Body of pancreas (tissue), 4 donors: ENCODE data around the gene PSMC3. TPM values are rescaled to one million over a fixed set of nuclear protein-coding genes. Genes with fewer than 3 reads are reported as not detected.

Experiments
- ATAC-seq: fragments of 150-250 bp; one replicate; pipeline ENCODE4 v1.9.1; 2016
- DNase-seq, 4 donors: peaks; one replicate each; pipeline ENCODE4 v3.0.0-alpha.2; 2019
- H3K27ac ChIP-seq, 4 donors: fragments of 200-600 bp; sonication (generic); 1 replicate in 3 of 4; 2 replicates in 1 of 4; pipeline versions ENCODE4 v1.5.1 to v1.6.1; 2016 to 2019; ENCODE audit warnings: mild to moderate bottlenecking in 1 of 4, mixed read lengths in 1 of 4, moderate library complexity in 1 of 4
- H3K27me3 ChIP-seq, 2 donors: fragments of 200-600 bp; sonication (generic); one replicate each; pipeline ENCODE4 v1.6.0; 2016; ENCODE audit warnings: mild to moderate bottlenecking in 1 of 2
- H3K36me3 ChIP-seq, 2 donors: fragments of 200-600 bp; sonication (generic); replicated peaks in 1 of 2; 2 replicates each; pipeline ENCODE4 v1.5.1; 2016; ENCODE audit warnings: low read depth in 2 of 2; ENCODE audit not compliant: insufficient read depth in 1 of 2
- H3K4me1 ChIP-seq: fragments of 200-600 bp; sonication (generic); one replicate; pipeline ENCODE4 v1.6.0; 2016
- H3K4me3 ChIP-seq, 2 donors: fragments of 200-600 bp; sonication (generic); 1 replicate in 1 of 2; 2 replicates in 1 of 2; pipeline ENCODE4 v1.5.1; 2016 to 2019
- H3K9me3 ChIP-seq, 3 donors: fragments of 200-600 bp; sonication (generic); 1 replicate in 2 of 3; 2 replicates in 1 of 3; pipeline ENCODE4 v1.5.1; 2016
- CTCF ChIP-seq, 7 experiments: fragments of 450-650 bp in 4 of 7; fragments of 200-600 bp in 3 of 7; sonication (generic) in 3 of 7; IDR thresholded peaks; one replicate each; pipeline ENCODE4 v1.5.1; 2016 to 2019; ENCODE audit warnings: antibody characterized with exemption in 7 of 7
- POLR2A ChIP-seq, 3 donors: fragments of 450-650 bp; IDR thresholded peaks; one replicate each; pipeline ENCODE4 v1.6.1; 2016; ENCODE audit warnings: antibody characterized with exemption in 3 of 3, mild to moderate bottlenecking in 2 of 3
- WGBS, 2 donors: methylation state at CpG; one replicate each; pipeline ENCODE4 v1.1.5; 2017; 5-methylcytosine and 5-hydroxymethylcytosine counted together
- intact Hi-C: fragments of 100-400 bp; cut with DNase I; formaldehyde crosslinking; loops from one replicate; pipeline ENCODE4 v1.15.1; 2023
- total RNA-seq, 2 donors: library from RNA; depleted of rRNA; stranded (reverse); fragments of >200 nt; gene quantifications; one replicate each; pipeline ENCODE4 v1.1.0, GENCODE V29; 2016

Gene PSMC3
- total RNA-seq, 2 donors from 2014 or later = 43.8 to 62.8 TPM

- Histone ChIP-seq H3K9me3 (no peaks in the 10 kb centered on the region), H3K4me3 (no peak overlapping the region), H3K4me1 (no peaks in the 10 kb centered on the region), H3K36me3 (no peaks in the 10 kb centered on the region), H3K27me3 (no peaks in the 10 kb centered on the region), H3K27ac (peak overlapping the region in 1 of 4 donors; percentile 43)
- intact Hi-C loops = no loop called here
- DNase-seq (peak in 1 of 4 donors; percentile 50), ATAC-seq (no peak)
- TF ChIP-seq CTCF (IDR thresholded peaks at IDR 0.05) (no peak), POLR2A (IDR thresholded peaks at IDR 0.05) (no peak)
- 71 to 72% methylated on average over 13 of the region's 13 CpGs for WGBS, 2 donors
Observed at GRCh38 chr11:47387944-47388696, 38.1 kb downstream of the PSMC3 start.

DNA sequence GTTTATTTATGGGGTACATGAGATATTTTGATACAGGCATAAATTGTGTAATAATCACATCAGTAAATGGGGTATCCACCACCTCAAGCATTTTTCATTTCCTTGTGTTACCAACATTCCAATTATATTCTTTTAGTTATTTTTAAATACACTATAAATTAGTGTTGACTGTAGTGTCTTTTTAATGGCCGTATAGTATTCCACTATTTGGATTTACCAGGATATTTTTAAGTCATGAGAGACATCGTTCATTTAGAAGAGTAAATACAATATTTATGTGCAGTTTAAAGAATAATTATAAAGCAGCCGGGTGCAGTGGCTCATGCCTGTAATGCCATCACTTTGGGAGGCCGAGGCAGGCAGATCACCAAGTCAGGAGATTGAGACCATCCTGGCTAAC, 41.7 kb downstream of the PSMC3 start:
- no peak overlapping the region for H3K4me3 ChIP-seq
- no peaks in the 10 kb centered on the region for H3K36me3 ChIP-seq
- no peak overlapping the region for H3K27ac ChIP-seq
- intact Hi-C loops = no loop called here
- no peak for TF ChIP-seq CTCF (IDR thresholded peaks at IDR 0.05)
- TF ChIP-seq POLR2A (IDR thresholded peaks at IDR 0.05) = no peak
- ATAC-seq (no peak), DNase-seq (no peak)
- WGBS, 2 donors = 87 to 88% methylated on average over 4 of the region's 4 CpGs
- no peaks in the 10 kb centered on the region for H3K9me3 ChIP-seq
- no peaks in the 10 kb centered on the region for H3K4me1 ChIP-seq
- H3K27me3 ChIP-seq = no peaks in the 10 kb centered on the region

- DNase-seq (no peak), ATAC-seq (no peak)
- Histone ChIP-seq H3K9me3 (no peaks in the 10 kb centered on the region), H3K4me1 (no peaks in the 10 kb centered on the region), H3K27ac (no peak overlapping the region), H3K36me3 (no peaks in the 10 kb centered on the region), H3K4me3 (no peak overlapping the region), H3K27me3 (no peaks in the 10 kb centered on the region)
- intact Hi-C loops = no loop called here
- 52 to 55% methylated on average over 4 of the region's 4 CpGs for WGBS, 2 donors
- TF ChIP-seq CTCF (IDR thresholded peaks at IDR 0.05) (no peak), POLR2A (IDR thresholded peaks at IDR 0.05) (no peak)
Observed at GRCh38 chr11:47383071-47383470, 43.2 kb downstream of the PSMC3 start.

- WGBS, 2 donors = 77 to 87% methylated on average over 2 of the region's 2 CpGs
- DNase-seq (no peak), ATAC-seq (no peak)
- no peaks in the 10 kb centered on the region for H3K4me1 ChIP-seq
- intact Hi-C loops = no loop called here
- no peak for TF ChIP-seq POLR2A (IDR thresholded peaks at IDR 0.05)
- no peak for TF ChIP-seq CTCF (IDR thresholded peaks at IDR 0.05)
- no peak overlapping the region for H3K27ac ChIP-seq
- no peaks in the 10 kb centered on the region for H3K36me3 ChIP-seq
- H3K27me3 ChIP-seq = no peaks in the 10 kb centered on the region
- no peaks in the 10 kb centered on the region for H3K9me3 ChIP-seq
- no peak overlapping the region for H3K4me3 ChIP-seq
Observed at GRCh38 chr11:47380078-47380477, 46.2 kb downstream of the PSMC3 start.

DNA sequence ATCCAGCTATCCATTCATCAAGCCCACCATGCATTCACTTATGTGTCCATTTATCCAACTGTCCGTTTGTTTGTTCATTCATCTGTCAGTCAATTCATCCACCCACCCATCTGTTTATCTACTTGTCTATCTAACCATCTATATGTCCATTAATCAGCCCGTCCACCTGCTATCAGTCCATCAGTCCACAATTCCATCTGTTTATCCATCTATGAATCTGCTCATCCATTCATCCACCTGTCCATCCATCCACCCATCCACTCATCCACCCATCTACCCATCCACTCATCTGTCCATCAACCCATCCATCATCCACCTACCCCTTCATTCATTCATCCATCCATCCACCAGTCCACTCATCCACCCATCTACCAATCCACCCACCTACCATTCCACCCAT, 46.9 kb downstream of the PSMC3 start:
- Histone ChIP-seq H3K36me3 (no peaks in the 10 kb centered on the region), H3K27ac (no peak overlapping the region)

More for the DNA sequence above, 46.9 kb downstream of the PSMC3 start:
- ATAC-seq (no peak), DNase-seq (no peak)
- Histone ChIP-seq H3K4me3 (no peak overlapping the region), H3K27me3 (no peaks in the 10 kb centered on the region), H3K9me3 (no peaks in the 10 kb centered on the region), H3K4me1 (no peaks in the 10 kb centered on the region)
- TF ChIP-seq POLR2A (IDR thresholded peaks at IDR 0.05) = no peak
- intact Hi-C loops = loop anchor here (5.0 kb wide), 1 partner anchor 73 kb away; no protein-coding TSS in a partner anchor
- WGBS, 2 donors = 70 to 78% methylated on average over 2 of the region's 2 CpGs
